Left ventricle myocardium inferior (tissue), 1 donor: Measurements from ENCODE around the gene ERGIC3. TPM values are rescaled to one million over a fixed set of nuclear protein-coding genes. Genes with fewer than 3 reads are reported as not detected.

Source experiments
- DNase-seq: peaks from one replicate; pipeline ENCODE4 v3.0.0-alpha.2; 2020
- H3K27ac ChIP-seq: fragments of 200-600 bp; replicated peaks from 2 replicates; pipeline ENCODE4 v1.8.0; 2021
- H3K27me3 ChIP-seq: fragments of 200-600 bp; 2 replicates; pipeline ENCODE4 v1.8.0; 2021; ENCODE audit warnings: low read depth
- H3K36me3 ChIP-seq: fragments of 200-600 bp; 2 replicates; pipeline ENCODE4 v1.8.0; 2021
- H3K4me1 ChIP-seq: fragments of 200-600 bp; 2 replicates; pipeline ENCODE4 v1.8.0; 2021
- H3K4me3 ChIP-seq: fragments of 200-600 bp; 2 replicates; pipeline ENCODE4 v1.8.0; 2021; ENCODE audit warnings: mild to moderate bottlenecking, moderate library complexity
- H3K9me3 ChIP-seq: fragments of 200-600 bp; replicated peaks from 2 replicates; pipeline ENCODE4 v1.8.0; 2021
- intact Hi-C: fragments of 100-400 bp; cut with micrococcal nuclease; formaldehyde crosslinking; loops from one replicate; pipeline ENCODE4 v1.11.0; 2022
- total RNA-seq: library from RNA; stranded (reverse); fragmentation: NEBNext Ultra II Directional; extraction: Animal tissue kit (Norgen Biotek cat#: 25700); gene quantifications from one replicate; pipeline ENCODE4 v1.2.1, GENCODE V29; 2021
- TF ChIP-seq, protein P1 (sequence below): fragments of 200-600 bp; IDR thresholded peaks from 2 replicates; pipeline ENCODE4 v1.8.0; 2021; ENCODE audit warnings: antibody characterized with exemption, mild to moderate bottlenecking, borderline replicate concordance
- donor health status: DM: no; HTN: yes; CAD: no; lungs with severe emphysema.

Gene ERGIC3
- total RNA-seq, 1 donor from 2014 or later, result 103 TPM

DNA sequence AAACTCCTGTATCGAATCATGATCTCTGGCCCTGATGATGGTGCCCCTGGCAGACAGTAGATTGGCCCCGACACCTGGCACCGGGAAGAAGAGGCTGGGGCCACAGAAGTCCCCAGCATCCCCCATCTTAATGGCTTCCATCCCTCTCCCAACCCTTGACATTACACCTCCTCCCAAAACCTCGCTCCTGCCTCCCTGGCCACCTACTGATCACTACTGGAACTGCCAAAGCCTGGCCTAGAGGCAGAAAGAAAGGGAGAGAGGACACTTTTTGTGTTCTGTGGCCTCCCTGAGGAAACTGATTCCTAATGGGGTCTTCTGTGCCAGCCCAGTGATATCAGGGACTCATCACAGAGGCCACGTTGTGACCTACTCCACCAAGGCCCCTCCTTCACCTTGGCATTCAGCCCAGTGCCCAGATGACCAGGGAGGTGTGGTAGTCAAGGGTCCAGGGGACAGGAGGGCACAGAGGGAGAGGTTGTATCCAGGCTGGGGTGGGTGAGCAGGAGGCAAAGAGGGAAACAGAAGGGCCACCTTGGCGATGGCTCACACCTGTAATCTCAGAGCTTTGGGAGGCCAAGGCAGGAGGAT, 18.5 kb upstream of the ERGIC3 start:
- TF ChIP-seq, protein P1, sequence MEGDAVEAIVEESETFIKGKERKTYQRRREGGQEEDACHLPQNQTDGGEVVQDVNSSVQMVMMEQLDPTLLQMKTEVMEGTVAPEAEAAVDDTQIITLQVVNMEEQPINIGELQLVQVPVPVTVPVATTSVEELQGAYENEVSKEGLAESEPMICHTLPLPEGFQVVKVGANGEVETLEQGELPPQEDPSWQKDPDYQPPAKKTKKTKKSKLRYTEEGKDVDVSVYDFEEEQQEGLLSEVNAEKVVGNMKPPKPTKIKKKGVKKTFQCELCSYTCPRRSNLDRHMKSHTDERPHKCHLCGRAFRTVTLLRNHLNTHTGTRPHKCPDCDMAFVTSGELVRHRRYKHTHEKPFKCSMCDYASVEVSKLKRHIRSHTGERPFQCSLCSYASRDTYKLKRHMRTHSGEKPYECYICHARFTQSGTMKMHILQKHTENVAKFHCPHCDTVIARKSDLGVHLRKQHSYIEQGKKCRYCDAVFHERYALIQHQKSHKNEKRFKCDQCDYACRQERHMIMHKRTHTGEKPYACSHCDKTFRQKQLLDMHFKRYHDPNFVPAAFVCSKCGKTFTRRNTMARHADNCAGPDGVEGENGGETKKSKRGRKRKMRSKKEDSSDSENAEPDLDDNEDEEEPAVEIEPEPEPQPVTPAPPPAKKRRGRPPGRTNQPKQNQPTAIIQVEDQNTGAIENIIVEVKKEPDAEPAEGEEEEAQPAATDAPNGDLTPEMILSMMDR, result peak; percentile 55
- Histone ChIP-seq H3K9me3 (no peaks in the 10 kb centered on the region), H3K27ac (no peak overlapping the region), H3K27me3 (no peaks in the 10 kb centered on the region), H3K4me3 (no peak overlapping the region), H3K4me1 (no peaks in the 10 kb centered on the region), H3K36me3 (no peaks in the 10 kb centered on the region)
- no peak for DNase-seq
- intact Hi-C loops, result no loop called here

DNA sequence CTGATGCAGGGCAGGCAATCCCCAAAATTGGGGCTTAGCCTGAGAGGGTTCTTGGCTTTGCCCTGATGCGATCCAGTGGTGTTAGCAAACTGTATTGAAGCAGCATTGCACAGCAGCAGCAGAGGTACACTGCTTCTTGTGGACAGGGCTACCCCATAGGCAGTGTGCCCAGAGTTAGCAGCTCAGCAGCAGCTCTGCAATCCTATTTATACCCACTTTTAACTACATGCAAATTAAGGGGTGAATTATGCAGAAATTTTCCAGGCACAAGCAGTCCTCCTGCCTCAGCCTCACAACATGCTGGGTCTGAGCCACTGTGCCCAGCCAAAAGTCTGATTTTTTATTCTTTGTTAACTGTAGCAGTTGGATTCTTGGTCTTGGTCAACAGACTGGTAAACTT, 16.2 kb upstream of the ERGIC3 start:
- H3K36me3 ChIP-seq, result no peaks in the 10 kb centered on the region
- H3K27me3 ChIP-seq, result no peaks in the 10 kb centered on the region
- H3K27ac ChIP-seq, result no peak overlapping the region
- intact Hi-C loops, result no loop called here
- no peak overlapping the region for H3K4me3 ChIP-seq
- H3K4me1 ChIP-seq, result no peaks in the 10 kb centered on the region
- no peaks in the 10 kb centered on the region for H3K9me3 ChIP-seq
- TF ChIP-seq, protein P1, result no peak
- no peak for DNase-seq

DNA sequence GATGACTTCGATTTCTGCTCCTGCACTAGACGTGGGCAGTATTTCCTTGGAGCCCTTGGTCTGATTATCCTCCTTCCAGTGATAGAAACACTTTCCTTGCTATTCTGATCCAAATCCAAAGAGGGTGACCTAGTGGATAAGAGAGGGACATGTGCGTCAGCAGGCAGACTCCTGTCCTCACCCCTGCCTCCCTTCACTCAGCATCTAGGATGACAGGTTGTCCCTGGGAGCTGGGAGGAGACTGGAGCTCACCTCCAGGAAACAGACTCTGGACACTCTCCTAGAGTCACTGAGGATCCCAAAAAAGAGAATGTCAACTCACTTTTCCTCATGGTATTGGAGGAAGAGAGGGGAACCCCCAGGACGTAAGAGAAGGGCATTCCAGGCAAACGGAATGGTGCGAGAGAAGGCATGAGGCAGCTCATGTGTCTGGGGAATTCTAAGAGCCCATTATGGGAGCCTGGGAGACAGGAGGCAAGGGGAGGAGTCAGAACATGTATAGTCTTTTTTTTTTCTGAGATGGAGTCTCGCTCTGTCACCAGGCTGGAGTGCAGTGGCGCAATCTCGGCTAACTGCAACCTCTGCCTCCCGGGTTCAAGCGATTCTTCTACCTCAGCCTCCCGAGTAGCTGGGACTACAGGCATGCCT, 14.6 kb upstream of the ERGIC3 start:
- Histone ChIP-seq H3K4me3 (no peak overlapping the region), H3K36me3 (no peaks in the 10 kb centered on the region), H3K4me1 (no peaks in the 10 kb centered on the region), H3K27ac (no peak overlapping the region), H3K9me3 (no peaks in the 10 kb centered on the region), H3K27me3 (no peaks in the 10 kb centered on the region)
- TF ChIP-seq, protein P1, result no peak
- intact Hi-C loops, result no loop called here
- DNase-seq, result no peak

DNA sequence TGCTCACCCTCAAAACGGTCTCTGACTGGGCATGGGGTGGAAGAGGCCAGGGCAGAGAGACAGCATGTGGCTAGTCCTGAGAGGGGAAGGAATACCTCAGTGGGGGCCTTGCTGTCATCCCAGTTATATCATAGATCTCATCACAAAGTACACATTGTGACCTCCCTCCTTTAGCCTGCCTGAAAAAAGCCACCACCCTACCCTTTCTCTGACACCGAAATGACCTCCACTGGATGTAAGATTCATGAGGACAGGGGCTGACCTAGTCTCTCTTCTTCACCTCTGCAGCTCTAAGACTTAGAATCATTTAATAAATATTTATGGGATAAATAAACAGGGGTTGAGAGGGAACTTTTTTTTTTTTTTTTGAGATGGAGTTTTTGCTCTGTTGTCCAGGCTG, 12.3 kb upstream of the ERGIC3 start, which contains the start of gene C20orf173:
C20orf173 (minus strand) TSS at position 101 of the 400 bp plus-strand sequence. CDS start 279 bp downstream, outside the sequence.
- intact Hi-C loops, result no loop called here
- DNase-seq, result no peak
- Histone ChIP-seq H3K27me3 (no peaks in the 10 kb centered on the region), H3K4me1 (no peaks in the 10 kb centered on the region), H3K36me3 (no peaks in the 10 kb centered on the region), H3K9me3 (no peaks in the 10 kb centered on the region), H3K4me3 (no peak within 1 kb of the TSS), H3K27ac (no peak within 1 kb of the TSS)
- TF ChIP-seq, protein P1, result no peak

DNA sequence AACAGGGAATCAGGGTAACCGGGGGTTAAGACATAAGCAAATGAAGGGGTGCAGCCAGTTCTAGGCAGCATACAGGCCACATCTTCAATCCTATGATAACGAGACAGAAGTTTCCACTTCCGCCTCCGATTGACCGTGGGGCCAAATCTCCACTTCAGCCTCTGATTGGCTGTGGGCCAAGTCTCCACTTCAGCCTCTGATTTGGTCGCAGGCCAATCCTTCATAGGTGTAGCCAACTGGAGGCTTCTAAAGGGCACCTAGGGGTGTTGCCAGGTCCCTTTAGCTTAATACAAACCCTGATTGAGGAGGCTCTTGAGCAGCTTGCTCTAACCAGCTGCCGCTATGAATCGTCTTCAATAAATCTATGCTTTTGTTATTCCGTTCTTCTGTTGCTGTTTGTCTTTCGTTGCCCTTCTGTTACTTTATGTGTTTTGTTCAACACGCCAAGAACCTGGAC, 2.1 kb upstream of the ERGIC3 start:
- TF ChIP-seq, protein P1, result no peak
- Histone ChIP-seq H3K27me3 (no peaks in the 10 kb centered on the region), H3K9me3 (no peaks in the 10 kb centered on the region), H3K27ac (no peak overlapping the region), H3K4me3 (no peak overlapping the region), H3K4me1 (peaks cover 20% of the 10 kb centered on the region), H3K36me3 (peaks cover 9% of the 10 kb centered on the region)
- intact Hi-C loops, result no loop called here
- no peak for DNase-seq
